Activated CD8-positive, alpha-beta memory T cell treated with anti-CD3 and anti-CD28 coated beads, Interleukin-2, amount 10 ng/mL, durations not matched to agents 7 days and 5 days (primary cell): Measurements from ENCODE around the gene ATP2B2. TPM values are rescaled to one million over a fixed set of nuclear protein-coding genes. Genes with fewer than 3 reads are reported as not detected.
"Not testable (repeated sequence)": the region's sequence is repeated elsewhere in the genome, so short reads cannot be mapped to it uniquely, and the experiment has no call there.

Source experiments
- ATAC-seq: fragments of 150-1000 bp; cut with Tn5 transposase; one replicate; pipeline ENCODE4 v1.10.0; 2021; ENCODE audit warnings: moderate library complexity
- CTCF ChIA-PET: fragments of 350-600 bp; sonication (Branson Sonifier 250); formaldehyde crosslinking; loops from one replicate; lab custom pipeline; 2021; ENCODE audit warnings: antibody characterized with exemption; lab: Charles Lee
- DNase-seq: peaks from one replicate; pipeline ENCODE4 v3.0.0-alpha.2; 2020
- H3K27ac Mint-ChIP-seq: one replicate; pipeline ENCODE4 v1.8.0; 2021; ENCODE audit warnings: mild to moderate bottlenecking, mixed read lengths
- H3K27me3 Mint-ChIP-seq: one replicate; pipeline ENCODE4 v1.8.0; 2021; ENCODE audit warnings: mixed read lengths
- H3K36me3 Mint-ChIP-seq: one replicate; pipeline ENCODE4 v1.8.0; 2021; ENCODE audit warnings: mild to moderate bottlenecking, mixed read lengths
- H3K4me1 Mint-ChIP-seq: one replicate; pipeline ENCODE4 v1.8.0; 2021; ENCODE audit warnings: mixed read lengths
- H3K4me3 Mint-ChIP-seq: one replicate; pipeline ENCODE4 v1.8.0; 2021; ENCODE audit warnings: mild to moderate bottlenecking, moderate library complexity, mixed read lengths
- H3K9me3 Mint-ChIP-seq: one replicate; pipeline ENCODE4 v1.8.0; 2022; ENCODE audit warnings: low read depth, mixed read lengths
- total RNA-seq, 2 experiments: library from RNA; stranded (reverse); gene quantifications; one replicate each; pipeline ENCODE4 v1.2.3, GENCODE V29; 2021

ATP2B2 gene
- total RNA-seq, 2 experiments from 2014 or later: not detected

- Mint-ChIP-seq H3K36me3 (peaks cover 46% of the 10 kb centered on the region), H3K4me1 (peaks cover 13% of the 10 kb centered on the region), H3K27ac (no peak overlapping the region), H3K27me3 (no peaks in the 10 kb centered on the region), H3K9me3 (no peaks in the 10 kb centered on the region), H3K4me3 (no peak overlapping the region)
- DNase-seq: no peak
- CTCF ChIA-PET: interaction anchor here (1.4 kb wide), 1 partner anchor 19 kb away, joined by 3 read pairs; no protein-coding TSS in a partner anchor
- no peak for ATAC-seq
Measured at GRCh38 chr3:10303105-10303504, 202.3 kb downstream of the ATP2B2 start.

DNA sequence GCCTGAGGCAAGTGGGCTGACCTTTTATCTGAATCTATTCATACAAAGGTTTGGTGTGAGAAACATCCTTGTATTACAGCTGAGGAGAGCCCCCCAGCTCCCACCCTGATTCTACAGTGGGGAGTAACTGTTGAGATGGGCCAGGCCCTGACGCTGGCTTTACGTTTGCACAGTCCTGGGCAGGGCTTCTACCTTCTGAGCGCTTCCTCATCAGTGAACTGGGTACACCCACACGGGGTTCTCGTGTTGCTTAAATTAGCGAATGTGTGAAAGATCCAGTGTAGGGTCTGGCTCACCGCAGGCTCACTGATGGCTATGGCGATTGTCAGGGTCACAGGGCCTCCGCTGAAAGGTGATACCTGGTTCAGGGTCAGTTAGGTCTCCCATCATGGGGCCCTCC lies 205.3 kb downstream of the ATP2B2 start:
- H3K4me1 Mint-ChIP-seq: peaks cover 13% of the 10 kb centered on the region
- H3K4me3 Mint-ChIP-seq: no peak overlapping the region
- peaks cover 42% of the 10 kb centered on the region for H3K36me3 Mint-ChIP-seq
- DNase-seq (no peak), ATAC-seq (no peak)
- H3K27me3 Mint-ChIP-seq: no peaks in the 10 kb centered on the region
- no peaks in the 10 kb centered on the region for H3K9me3 Mint-ChIP-seq
- CTCF ChIA-PET: interaction anchor here (1.5 kb wide), 1 partner anchor 36 kb away, joined by 6 read pairs; no protein-coding TSS in a partner anchor
- peak overlapping the region; percentile 67 for H3K27ac Mint-ChIP-seq

GRCh38 chr3:10299679-10300078 lies 205.7 kb downstream of the ATP2B2 start:
- peak; percentile 34 for ATAC-seq
- H3K27ac Mint-ChIP-seq: peak overlapping the region; percentile 67
- CTCF ChIA-PET: interaction anchor here (1.5 kb wide), 1 partner anchor 36 kb away, joined by 6 read pairs; no protein-coding TSS in a partner anchor
- no peaks in the 10 kb centered on the region for H3K27me3 Mint-ChIP-seq
- no peak overlapping the region for H3K4me3 Mint-ChIP-seq
- H3K9me3 Mint-ChIP-seq: no peaks in the 10 kb centered on the region
- peaks cover 13% of the 10 kb centered on the region for H3K4me1 Mint-ChIP-seq
- peaks cover 45% of the 10 kb centered on the region for H3K36me3 Mint-ChIP-seq
- DNase-seq: no peak

GRCh38 chr3:10299175-10299574 lies 206.2 kb downstream of the ATP2B2 start:
- CTCF ChIA-PET: interaction anchor here (1.5 kb wide), 1 partner anchor 36 kb away, joined by 6 read pairs; no protein-coding TSS in a partner anchor

DNA sequence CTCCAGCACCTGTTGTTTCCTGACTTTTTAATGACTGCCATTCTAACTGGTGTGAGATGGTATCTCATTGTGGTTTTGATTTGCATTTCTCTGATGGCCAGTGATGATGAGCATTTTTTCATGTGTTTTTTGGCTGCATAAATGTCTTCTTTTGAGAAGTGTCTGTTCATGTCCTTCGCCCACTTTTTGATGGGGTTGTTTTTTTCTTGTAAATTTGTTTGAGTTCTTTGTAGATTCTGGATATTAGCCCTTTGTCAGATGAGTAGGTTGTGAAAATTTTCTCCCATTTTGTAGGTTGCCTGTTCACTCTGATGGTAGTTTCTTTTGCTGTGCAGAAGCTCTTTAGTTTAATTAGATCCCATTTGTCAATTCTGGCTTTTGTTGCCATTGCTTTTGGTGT lies 207.3 kb downstream of the ATP2B2 start:
- H3K4me3 Mint-ChIP-seq, H3K27ac Mint-ChIP-seq, H3K9me3 Mint-ChIP-seq, H3K27me3 Mint-ChIP-seq, CTCF ChIA-PET, ATAC-seq, DNase-seq: not testable (repeated sequence)
- H3K4me1 Mint-ChIP-seq: peaks cover 13% of the 10 kb centered on the region
- H3K36me3 Mint-ChIP-seq: peaks cover 36% of the 10 kb centered on the region

More at GRCh38 chr3:10299175-10299574, 206.2 kb downstream of the ATP2B2 start:
- Mint-ChIP-seq H3K4me1 (peaks cover 13% of the 10 kb centered on the region), H3K27me3 (no peaks in the 10 kb centered on the region), H3K27ac (peak overlapping the region; percentile 67), H3K9me3 (no peaks in the 10 kb centered on the region), H3K4me3 (no peak overlapping the region), H3K36me3 (peaks cover 45% of the 10 kb centered on the region)
- DNase-seq: no peak
- ATAC-seq: no peak

DNA sequence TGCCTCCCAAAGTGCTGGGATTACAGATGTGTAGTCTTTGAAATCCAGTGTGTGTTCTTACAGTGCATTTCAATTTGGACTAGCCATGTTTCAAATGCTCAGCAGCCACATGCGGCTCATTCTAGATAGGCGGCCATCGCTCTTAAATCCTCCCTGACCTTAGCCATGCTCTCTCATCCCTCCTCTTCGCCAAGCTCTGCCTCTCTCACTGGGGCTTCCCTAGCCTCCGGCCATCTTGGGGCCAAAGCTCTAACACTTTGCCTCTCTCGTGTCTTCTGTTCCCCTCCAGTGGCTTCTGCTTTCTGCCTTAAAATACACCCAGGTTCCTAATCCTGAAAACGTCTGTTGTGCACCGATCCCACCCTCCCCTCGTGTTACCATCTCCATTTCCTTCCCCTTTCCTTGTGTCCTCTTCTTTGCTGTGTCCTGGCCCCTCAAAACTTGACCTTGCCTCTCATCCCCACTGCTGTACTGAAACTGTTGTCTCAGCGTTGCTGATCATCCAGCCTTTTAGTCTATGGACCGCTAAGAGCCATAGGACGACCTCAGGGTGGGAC lies 211.3 kb downstream of the ATP2B2 start:
- CTCF ChIA-PET: interaction anchor here (0.8 kb wide), 2 partner anchors 348 to 361 kb away, joined by 3 read pairs; no protein-coding TSS in a partner anchor
- Mint-ChIP-seq H3K36me3 (peaks cover 22% of the 10 kb centered on the region), H3K4me3 (no peak overlapping the region), H3K27me3 (no peaks in the 10 kb centered on the region), H3K27ac (peak overlapping the region; percentile 16), H3K4me1 (peaks cover 6% of the 10 kb centered on the region), H3K9me3 (no peaks in the 10 kb centered on the region)
- no peak for DNase-seq
- ATAC-seq: no peak

- Mint-ChIP-seq H3K27me3 (no peaks in the 10 kb centered on the region), H3K27ac (no peak within 1 kb of the TSS), H3K4me1 (peaks cover 2% of the 10 kb centered on the region), H3K9me3 (no peaks in the 10 kb centered on the region), H3K36me3 (peaks cover 20% of the 10 kb centered on the region), H3K4me3 (no peak within 1 kb of the TSS)
- DNase-seq: no peak
- CTCF ChIA-PET: no interaction called here
- no peak for ATAC-seq
Measured at GRCh38 chr3:10292505-10293419, 212.6 kb downstream of the ATP2B2 start, which contains the start of gene GHRL. Gene GHRL (minus strand): TSS chr3:10292947. CDS start chr3:10290180, 2,767 bp downstream.

DNA sequence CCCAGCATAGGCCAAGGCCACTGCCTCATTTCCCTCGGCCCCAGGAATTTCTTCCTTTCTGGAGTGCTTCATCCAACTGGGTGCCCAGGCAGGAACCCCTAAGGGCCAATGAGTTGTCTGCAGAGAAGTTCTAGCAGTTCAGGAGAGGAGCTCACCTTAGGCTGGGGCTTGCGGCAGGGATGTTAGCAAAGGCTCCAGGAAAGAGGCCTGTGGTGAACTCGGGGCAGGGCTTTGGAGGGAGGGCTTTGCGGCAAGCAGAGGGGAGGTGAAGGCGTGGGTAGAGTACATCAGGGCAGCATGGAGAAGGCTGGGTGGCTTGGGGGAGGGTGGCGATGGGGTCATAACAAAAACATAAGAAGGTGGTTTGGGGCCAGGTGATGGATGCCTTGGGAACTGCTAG lies 213.7 kb downstream of the ATP2B2 start:
- CTCF ChIA-PET: no interaction called here
- no peaks in the 10 kb centered on the region for H3K27me3 Mint-ChIP-seq
- peak overlapping the region; percentile 36 for H3K27ac Mint-ChIP-seq
- peaks cover 15% of the 10 kb centered on the region for H3K36me3 Mint-ChIP-seq
- no peak for ATAC-seq
- H3K4me1 Mint-ChIP-seq: peaks cover 4% of the 10 kb centered on the region
- no peaks in the 10 kb centered on the region for H3K9me3 Mint-ChIP-seq
- no peak overlapping the region for H3K4me3 Mint-ChIP-seq
- no peak for DNase-seq

- Mint-ChIP-seq H3K4me1 (peaks cover 7% of the 10 kb centered on the region), H3K27ac (no peak overlapping the region), H3K4me3 (no peak overlapping the region), H3K36me3 (peaks cover 12% of the 10 kb centered on the region), H3K27me3 (no peaks in the 10 kb centered on the region), H3K9me3 (no peaks in the 10 kb centered on the region)
- CTCF ChIA-PET: interaction anchor here (0.7 kb wide), 1 partner anchor 39 kb away, joined by 3 read pairs; no protein-coding TSS in a partner anchor
- no peak for ATAC-seq
- DNase-seq: no peak
Measured at GRCh38 chr3:10290481-10291176, 214.8 kb downstream of the ATP2B2 start.

DNA sequence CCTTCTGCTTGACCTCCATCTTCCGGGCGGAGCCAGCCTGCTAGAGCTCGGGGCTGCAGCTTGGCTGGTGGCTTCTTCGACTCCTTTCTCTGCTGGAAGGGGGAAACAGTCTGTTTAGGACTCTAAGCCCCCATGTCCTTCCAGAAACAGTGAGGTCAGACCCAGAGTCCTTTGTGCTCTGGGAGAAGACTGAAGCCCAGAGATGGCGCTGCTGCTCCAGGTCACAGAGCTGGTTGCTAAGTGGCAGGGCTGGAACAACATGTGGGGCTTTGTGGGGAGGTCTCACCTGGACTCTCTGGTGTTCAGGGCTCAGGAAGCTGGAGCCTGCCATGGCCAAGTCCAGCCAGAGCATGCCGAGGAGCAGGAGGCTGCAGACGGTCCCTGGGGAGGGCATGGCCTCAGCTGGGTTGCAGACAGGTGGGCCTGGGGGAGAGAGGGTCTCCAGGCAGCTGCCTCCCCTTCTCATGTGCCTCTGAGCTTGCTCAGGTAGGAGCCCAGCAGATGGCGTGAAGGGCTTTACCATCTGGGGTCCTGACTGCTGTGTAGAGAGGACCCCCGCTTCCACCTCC lies 215.5 kb downstream of the ATP2B2 start:
- CTCF ChIA-PET: interaction anchor here (0.7 kb wide), 1 partner anchor 40 kb away, joined by 3 read pairs; no protein-coding TSS in a partner anchor
- peaks cover 13% of the 10 kb centered on the region for H3K4me1 Mint-ChIP-seq
- H3K4me3 Mint-ChIP-seq: no peak overlapping the region
- no peak overlapping the region for H3K27ac Mint-ChIP-seq
- H3K27me3 Mint-ChIP-seq: no peaks in the 10 kb centered on the region
- DNase-seq: no peak
- no peak for ATAC-seq
- H3K36me3 Mint-ChIP-seq: peaks cover 8% of the 10 kb centered on the region
- no peaks in the 10 kb centered on the region for H3K9me3 Mint-ChIP-seq

GRCh38 chr3:10289077-10289476 lies 216.3 kb downstream of the ATP2B2 start:
- H3K27ac Mint-ChIP-seq: no peak overlapping the region

GRCh38 chr3:10288575-10288960 lies 216.8 kb downstream of the ATP2B2 start:
- Mint-ChIP-seq H3K9me3 (no peaks in the 10 kb centered on the region), H3K36me3 (peaks cover 12% of the 10 kb centered on the region), H3K27me3 (no peaks in the 10 kb centered on the region), H3K4me1 (peaks cover 26% of the 10 kb centered on the region), H3K4me3 (no peak overlapping the region), H3K27ac (no peak overlapping the region)
- CTCF ChIA-PET: interaction anchor here (2.6 to 3.8 kb wide), 2 partner anchors 25 to 356 kb away, joined by 7 to 15 read pairs; no protein-coding TSS in a partner anchor
- no peak for DNase-seq
- ATAC-seq: no peak

More at GRCh38 chr3:10289077-10289476, 216.3 kb downstream of the ATP2B2 start:
- Mint-ChIP-seq H3K9me3 (no peaks in the 10 kb centered on the region), H3K36me3 (peaks cover 10% of the 10 kb centered on the region), H3K27me3 (no peaks in the 10 kb centered on the region), H3K4me3 (no peak overlapping the region), H3K4me1 (peaks cover 21% of the 10 kb centered on the region)
- CTCF ChIA-PET: interaction anchor here (2.6 kb wide), 1 partner anchor 357 kb away, joined by 7 read pairs; no protein-coding TSS in a partner anchor
- DNase-seq: no peak
- ATAC-seq: no peak
